Measurements from ENCODE around the gene TIFAB. TPM values are rescaled to one million over a fixed set of nuclear protein-coding genes. Genes with fewer than 3 reads are reported as not detected.
"Not testable (repeated sequence)": the region's sequence is repeated elsewhere in the genome, so short reads cannot be mapped to it uniquely, and the experiment has no call there.

TIFAB gene
- polyA plus RNA-seq, 1 of the 3 experiments (the other 2 are of a cell fraction), result not detected

- Histone ChIP-seq H3K4me3 (ENCODE audit: low read depth in 2 of 2, low read length in 1 of 2) (no peak overlapping the region), H3K27me3 (ENCODE audit: insufficient read depth) (no peaks in the 10 kb centered on the region; the same call in 1 of the 2 replicates), H3K79me2 (ENCODE audit: insufficient read depth) (no peaks in the 10 kb centered on the region), H3K9ac (no peak overlapping the region), H3K4me1 (ENCODE audit: control insufficient read depth in 1 of 2, insufficient read depth in 2 of 2, low read depth in 1 of 2, low read length in 1 of 2) (peaks cover 0 to 14% of the 10 kb centered on the region in 2 experiments; a peak in 2 of 4 replicates), H3K36me3 (replicated peaks in 1 of 2; ENCODE audit: control insufficient read depth in 1 of 2, insufficient read depth in 2 of 2, low read length in 1 of 2) (no peaks in the 10 kb centered on the region), H3K9me3 (no peaks in the 10 kb centered on the region), H2AFZ (ENCODE audit: low read depth) (no peak overlapping the region), H3K27ac (ENCODE audit: low read depth in 2 of 2, low read length in 1 of 2) (no peak overlapping the region), H4K20me1 (ENCODE audit: insufficient read depth) (no peaks in the 10 kb centered on the region), H3F3A (replicated peaks; ENCODE audit: insufficient read depth) (peaks cover 13% of the 10 kb centered on the region), H3K4me2 (no peak overlapping the region), H3K9me2 (no peaks in the 10 kb centered on the region)
- 47% methylated on average over 7 of the region's 8 CpGs for WGBS (ENCODE audit: low lambda C conversion rate)
- POLR2A ChIA-PET, result no interaction called here
- no peak for TF ChIP-seq POLR2AphosphoS5 (IDR thresholded peaks at IDR 0.05; ENCODE audit: low read depth, low read length)
- TF ChIP-seq, protein P1, sequence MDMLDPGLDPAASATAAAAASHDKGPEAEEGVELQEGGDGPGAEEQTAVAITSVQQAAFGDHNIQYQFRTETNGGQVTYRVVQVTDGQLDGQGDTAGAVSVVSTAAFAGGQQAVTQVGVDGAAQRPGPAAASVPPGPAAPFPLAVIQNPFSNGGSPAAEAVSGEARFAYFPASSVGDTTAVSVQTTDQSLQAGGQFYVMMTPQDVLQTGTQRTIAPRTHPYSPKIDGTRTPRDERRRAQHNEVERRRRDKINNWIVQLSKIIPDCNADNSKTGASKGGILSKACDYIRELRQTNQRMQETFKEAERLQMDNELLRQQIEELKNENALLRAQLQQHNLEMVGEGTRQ (IDR thresholded peaks at IDR 0.05; ENCODE audit: borderline replicate concordance, low read depth, low read length), result no peak
- TF ChIP-seq FOXJ3 (CRISPR knock-in tag; IDR thresholded peaks at IDR 0.05), result no peak
- TF ChIP-seq REST (IDR thresholded peaks at IDR 0.05; ENCODE audit: low read depth, low read length), result no peak
- TF ChIP-seq PBX3 (IDR thresholded peaks at IDR 0.05), result no peak
- TF ChIP-seq SMC3 (IDR thresholded peaks at IDR 0.05; ENCODE audit: low read depth, low read length), result no peak
- no peak for TF ChIP-seq FOXM1 (IDR thresholded peaks at IDR 0.05; ENCODE audit: low read depth)
- no peak for TF ChIP-seq NRF1 (IDR thresholded peaks at IDR 0.05; ENCODE audit: low read depth, low read length)
- TF ChIP-seq EZH2phosphoT487 (IDR thresholded peaks at IDR 0.05; ENCODE audit: borderline replicate concordance, low read depth), result no peak
- TF ChIP-seq MXI1 (IDR thresholded peaks at IDR 0.05; ENCODE audit: low read depth, low read length), result no peak
- TF ChIP-seq MAX (IDR thresholded peaks at IDR 0.05; ENCODE audit: low read depth), result no peak
- TF ChIP-seq MEF2A (IDR thresholded peaks at IDR 0.05; ENCODE audit: borderline replicate concordance, low read depth), result no peak
- no peak for TF ChIP-seq ELF1 (IDR thresholded peaks at IDR 0.05)
- TF ChIP-seq NFIC (IDR thresholded peaks at IDR 0.05; ENCODE audit: borderline replicate concordance), result no peak
- TF ChIP-seq SIN3A (IDR thresholded peaks at IDR 0.05; ENCODE audit: borderline replicate concordance, low read depth, low read length), result no peak
- TF ChIP-seq TAF1 (IDR thresholded peaks at IDR 0.05; ENCODE audit: borderline replicate concordance, low read depth, low read length), result no peak
- TF ChIP-seq GATA2 (CRISPR knock-in tag; IDR thresholded peaks at IDR 0.05), result no peak
- TF ChIP-seq, protein P2, sequence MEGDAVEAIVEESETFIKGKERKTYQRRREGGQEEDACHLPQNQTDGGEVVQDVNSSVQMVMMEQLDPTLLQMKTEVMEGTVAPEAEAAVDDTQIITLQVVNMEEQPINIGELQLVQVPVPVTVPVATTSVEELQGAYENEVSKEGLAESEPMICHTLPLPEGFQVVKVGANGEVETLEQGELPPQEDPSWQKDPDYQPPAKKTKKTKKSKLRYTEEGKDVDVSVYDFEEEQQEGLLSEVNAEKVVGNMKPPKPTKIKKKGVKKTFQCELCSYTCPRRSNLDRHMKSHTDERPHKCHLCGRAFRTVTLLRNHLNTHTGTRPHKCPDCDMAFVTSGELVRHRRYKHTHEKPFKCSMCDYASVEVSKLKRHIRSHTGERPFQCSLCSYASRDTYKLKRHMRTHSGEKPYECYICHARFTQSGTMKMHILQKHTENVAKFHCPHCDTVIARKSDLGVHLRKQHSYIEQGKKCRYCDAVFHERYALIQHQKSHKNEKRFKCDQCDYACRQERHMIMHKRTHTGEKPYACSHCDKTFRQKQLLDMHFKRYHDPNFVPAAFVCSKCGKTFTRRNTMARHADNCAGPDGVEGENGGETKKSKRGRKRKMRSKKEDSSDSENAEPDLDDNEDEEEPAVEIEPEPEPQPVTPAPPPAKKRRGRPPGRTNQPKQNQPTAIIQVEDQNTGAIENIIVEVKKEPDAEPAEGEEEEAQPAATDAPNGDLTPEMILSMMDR (IDR thresholded peaks at IDR 0.05), result no peak
- CTCF ChIA-PET, result interaction anchor here (1.6 kb wide), 1 partner anchor 36 kb away, joined by 4 read pairs; no protein-coding TSS in a partner anchor
- no peak for DNase-seq
Observed at GRCh38 chr5:135497971-135498636, 46.0 kb upstream of the TIFAB start.

DNA sequence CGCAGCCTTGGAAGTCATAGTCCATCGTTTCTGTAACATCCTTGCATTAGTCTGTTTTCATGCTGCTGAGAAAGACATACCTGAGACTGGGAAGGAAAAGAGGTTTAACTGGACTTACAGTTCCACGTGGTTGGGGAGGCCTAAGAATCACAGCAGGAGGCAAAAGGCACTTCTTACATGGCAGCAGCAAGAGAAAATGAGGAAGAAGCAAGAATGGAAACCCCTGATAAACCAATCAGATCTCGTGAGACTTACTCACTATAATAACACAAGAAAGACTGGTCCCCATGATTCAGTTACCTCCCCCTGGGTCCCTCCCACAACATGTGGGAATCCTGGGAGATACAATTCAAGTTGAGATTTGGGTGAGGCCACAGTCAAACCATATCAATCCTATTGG lies 43.4 kb upstream of the TIFAB start:
- H3K36me3 ChIP-seq (replicated peaks in 1 of 2; ENCODE audit: control insufficient read depth in 1 of 2, insufficient read depth in 2 of 2, low read length in 1 of 2); POLR2A ChIA-PET; H3K9ac ChIP-seq; H3K9me2 ChIP-seq; H3K27ac ChIP-seq (ENCODE audit: low read depth in 2 of 2, low read length in 1 of 2); H3K9me3 ChIP-seq; H3K27me3 ChIP-seq (ENCODE audit: insufficient read depth); H2AFZ ChIP-seq (ENCODE audit: low read depth); DNase-seq; H3K79me2 ChIP-seq (ENCODE audit: insufficient read depth); H3K4me3 ChIP-seq (ENCODE audit: low read depth in 2 of 2, low read length in 1 of 2); H4K20me1 ChIP-seq (ENCODE audit: insufficient read depth); H3K4me2 ChIP-seq: not testable (repeated sequence)
- WGBS (ENCODE audit: low lambda C conversion rate), result 70% methylated on average over 4 of the region's 4 CpGs
- peaks cover 5 to 14% of the 10 kb centered on the region in 2 experiments; a peak in 3 of 4 replicates for H3K4me1 ChIP-seq (ENCODE audit: control insufficient read depth in 1 of 2, insufficient read depth in 2 of 2, low read depth in 1 of 2, low read length in 1 of 2)
- peaks cover 13% of the 10 kb centered on the region for H3F3A ChIP-seq (replicated peaks; ENCODE audit: insufficient read depth)
- CTCF ChIA-PET, result interaction anchor here (1.0 to 2.2 kb wide), 4 partner anchors 13 to 334 kb away, joined by 3 to 17 read pairs (median 4); no protein-coding TSS in a partner anchor
